Measurements from ENCODE around the gene RBM28. TPM values are rescaled to one million over a fixed set of nuclear protein-coding genes. Genes with fewer than 3 reads are reported as not detected.

The RBM28 gene
- total RNA-seq, 4 donors from 2014 or later = 15.4 to 42.7 (median 19.1) TPM

DNA sequence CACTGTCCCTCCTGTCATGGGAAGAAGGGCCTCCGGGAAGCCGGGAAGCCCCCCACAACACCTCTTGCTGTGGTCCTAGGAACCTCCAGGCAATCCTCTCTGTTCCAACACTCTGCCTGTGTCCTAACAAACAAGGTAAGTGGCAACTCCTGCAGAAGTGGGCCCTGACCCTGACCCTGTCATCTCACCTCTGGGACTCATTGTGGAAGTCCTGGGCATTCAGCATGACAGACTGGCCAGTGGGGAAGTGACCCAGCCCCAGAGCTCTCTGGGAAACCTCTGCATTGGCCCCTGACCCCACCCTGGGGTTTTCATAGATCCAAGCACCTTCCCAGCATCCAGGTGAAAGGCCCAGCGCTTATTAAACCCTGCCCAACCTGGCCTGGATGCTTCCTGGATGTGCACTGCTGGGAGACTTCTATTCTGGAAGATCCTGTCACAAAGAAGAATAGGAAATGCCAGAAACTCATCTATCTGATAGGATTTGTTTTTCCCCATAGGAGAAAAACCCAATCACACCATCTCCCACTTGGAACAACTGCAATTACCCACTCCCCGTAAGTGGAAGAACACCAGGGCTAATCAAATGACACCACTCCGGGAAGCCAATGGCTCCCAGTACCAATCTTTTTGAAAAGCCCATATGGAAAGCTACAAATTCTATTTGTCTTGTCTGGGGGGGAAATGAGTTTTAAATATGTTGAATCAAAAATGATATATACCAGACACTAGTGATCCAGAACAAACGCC lies 78.4 kb downstream of the RBM28 start:
- no peak for TF ChIP-seq POLR2A (IDR thresholded peaks at IDR 0.05)
- TF ChIP-seq, protein P1, sequence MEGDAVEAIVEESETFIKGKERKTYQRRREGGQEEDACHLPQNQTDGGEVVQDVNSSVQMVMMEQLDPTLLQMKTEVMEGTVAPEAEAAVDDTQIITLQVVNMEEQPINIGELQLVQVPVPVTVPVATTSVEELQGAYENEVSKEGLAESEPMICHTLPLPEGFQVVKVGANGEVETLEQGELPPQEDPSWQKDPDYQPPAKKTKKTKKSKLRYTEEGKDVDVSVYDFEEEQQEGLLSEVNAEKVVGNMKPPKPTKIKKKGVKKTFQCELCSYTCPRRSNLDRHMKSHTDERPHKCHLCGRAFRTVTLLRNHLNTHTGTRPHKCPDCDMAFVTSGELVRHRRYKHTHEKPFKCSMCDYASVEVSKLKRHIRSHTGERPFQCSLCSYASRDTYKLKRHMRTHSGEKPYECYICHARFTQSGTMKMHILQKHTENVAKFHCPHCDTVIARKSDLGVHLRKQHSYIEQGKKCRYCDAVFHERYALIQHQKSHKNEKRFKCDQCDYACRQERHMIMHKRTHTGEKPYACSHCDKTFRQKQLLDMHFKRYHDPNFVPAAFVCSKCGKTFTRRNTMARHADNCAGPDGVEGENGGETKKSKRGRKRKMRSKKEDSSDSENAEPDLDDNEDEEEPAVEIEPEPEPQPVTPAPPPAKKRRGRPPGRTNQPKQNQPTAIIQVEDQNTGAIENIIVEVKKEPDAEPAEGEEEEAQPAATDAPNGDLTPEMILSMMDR (IDR thresholded peaks at IDR 0.05) = no peak
- DNase-seq (ENCODE audit: low spot score in 2 of 2) = peak in 1 of 2 donors; percentile 60
- no peak overlapping the region for H3K4me3 ChIP-seq (ENCODE audit: low read depth, poor library complexity, severe bottlenecking)
- WGBS, 2 donors = 87 to 94% methylated on average over 6 of the region's 6 CpGs
- intact Hi-C loops (cut with DNase I; ENCODE audit: low total_unique reads) = no loop called here

DNA sequence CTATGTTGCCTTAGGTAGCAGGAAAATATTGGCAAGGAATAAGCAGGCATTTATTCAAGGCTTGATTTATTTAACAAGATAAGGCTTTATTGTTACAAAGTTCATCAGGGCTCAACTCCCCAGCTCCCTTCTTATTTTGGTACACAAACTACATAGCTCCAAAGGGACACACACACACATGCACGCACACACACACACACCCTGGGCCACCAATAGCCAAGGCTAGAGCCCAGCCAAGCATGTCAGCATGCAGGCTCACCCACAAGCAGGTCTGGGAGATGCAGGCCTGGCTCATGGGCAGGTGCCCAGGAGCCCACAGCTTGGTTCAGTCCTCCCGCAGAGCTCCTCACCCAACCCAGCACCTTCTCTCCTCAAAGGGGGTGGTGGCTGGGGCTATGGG lies 79.2 kb downstream of the RBM28 start:
- 58 to 68% methylated on average over 2 of the region's 2 CpGs for WGBS, 2 donors
- intact Hi-C loops (cut with DNase I; ENCODE audit: low total_unique reads) = no loop called here
- H3K4me3 ChIP-seq (ENCODE audit: low read depth, poor library complexity, severe bottlenecking) = no peak overlapping the region
- TF ChIP-seq POLR2A (IDR thresholded peaks at IDR 0.05) = no peak
- DNase-seq (ENCODE audit: low spot score in 2 of 2) = peak in 1 of 2 donors; percentile 40

DNA sequence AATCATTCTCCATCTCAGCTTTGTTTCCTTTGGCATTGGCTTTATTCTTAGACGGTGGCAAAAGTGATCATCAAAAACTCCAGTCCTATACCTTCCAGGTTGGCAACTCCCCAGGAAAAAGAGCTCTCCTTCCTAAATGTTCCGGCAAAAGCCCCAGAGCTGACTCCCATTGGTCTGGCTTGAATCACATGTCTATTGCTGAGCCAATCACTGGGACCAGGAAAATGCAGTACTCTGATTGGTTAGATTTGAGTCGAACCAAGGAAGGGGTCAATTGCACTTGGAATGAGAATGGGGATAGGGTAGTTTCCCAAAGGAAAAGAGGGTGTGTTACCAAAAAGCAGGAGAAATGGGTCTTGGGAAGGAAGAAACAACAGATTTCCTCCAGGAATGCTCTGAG lies 80.3 kb downstream of the RBM28 start:
- no peak overlapping the region for H3K4me3 ChIP-seq (ENCODE audit: low read depth, poor library complexity, severe bottlenecking)
- 69 to 77% methylated on average over 3 of the region's 3 CpGs for WGBS, 2 donors
- no peak for TF ChIP-seq POLR2A (IDR thresholded peaks at IDR 0.05)
- TF ChIP-seq, protein P1 (IDR thresholded peaks at IDR 0.05) = no peak
- no peak for DNase-seq (ENCODE audit: low spot score in 2 of 2)
- intact Hi-C loops (cut with DNase I; ENCODE audit: low total_unique reads) = no loop called here

DNA sequence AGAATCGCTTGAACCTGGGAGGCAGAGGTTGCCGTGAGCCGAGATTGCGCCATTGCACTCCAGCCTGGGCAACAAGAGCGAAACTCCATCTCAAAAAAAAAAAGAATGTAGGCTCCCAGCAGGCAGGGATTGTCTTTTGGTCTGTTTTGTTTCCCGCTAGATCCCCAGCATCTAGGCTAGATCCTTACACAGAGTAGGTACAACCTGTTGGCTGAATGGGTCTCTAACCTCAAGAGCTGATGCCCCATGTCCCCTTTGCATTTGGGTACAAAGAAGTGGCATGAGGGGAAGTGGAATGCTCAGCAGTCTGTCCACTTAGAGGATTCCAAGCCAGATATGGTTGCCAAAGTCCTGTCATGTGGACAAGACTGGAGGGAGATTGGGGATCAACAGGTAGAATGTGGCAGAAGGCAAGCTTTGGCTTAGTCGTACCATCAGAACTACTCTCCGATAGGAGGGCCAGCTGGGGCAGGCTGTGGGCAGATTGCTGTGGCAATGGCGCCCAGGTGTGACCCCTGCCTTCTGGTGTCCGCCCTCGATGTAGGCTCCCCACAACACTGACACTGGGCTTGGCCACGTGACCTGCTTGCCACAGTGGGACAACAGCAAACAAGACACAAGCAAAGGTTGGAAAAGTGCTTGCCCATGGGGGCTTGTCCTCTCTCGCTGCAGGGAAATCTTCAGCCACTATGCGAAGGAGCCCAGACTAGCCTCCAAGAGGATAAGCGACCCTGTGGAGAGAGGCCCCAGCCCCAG lies 81.3 kb downstream of the RBM28 start:
- intact Hi-C loops (cut with DNase I; ENCODE audit: low total_unique reads) = no loop called here
- H3K4me3 ChIP-seq (ENCODE audit: low read depth, poor library complexity, severe bottlenecking) = no peak overlapping the region
- 93 to 94% methylated on average over 15 of the region's 15 CpGs for WGBS, 2 donors
- DNase-seq (ENCODE audit: low spot score in 2 of 2) = peak in 1 of 2 donors; percentile 8
- TF ChIP-seq, protein P1 (IDR thresholded peaks at IDR 0.05) = no peak
- no peak for TF ChIP-seq POLR2A (IDR thresholded peaks at IDR 0.05)

DNA sequence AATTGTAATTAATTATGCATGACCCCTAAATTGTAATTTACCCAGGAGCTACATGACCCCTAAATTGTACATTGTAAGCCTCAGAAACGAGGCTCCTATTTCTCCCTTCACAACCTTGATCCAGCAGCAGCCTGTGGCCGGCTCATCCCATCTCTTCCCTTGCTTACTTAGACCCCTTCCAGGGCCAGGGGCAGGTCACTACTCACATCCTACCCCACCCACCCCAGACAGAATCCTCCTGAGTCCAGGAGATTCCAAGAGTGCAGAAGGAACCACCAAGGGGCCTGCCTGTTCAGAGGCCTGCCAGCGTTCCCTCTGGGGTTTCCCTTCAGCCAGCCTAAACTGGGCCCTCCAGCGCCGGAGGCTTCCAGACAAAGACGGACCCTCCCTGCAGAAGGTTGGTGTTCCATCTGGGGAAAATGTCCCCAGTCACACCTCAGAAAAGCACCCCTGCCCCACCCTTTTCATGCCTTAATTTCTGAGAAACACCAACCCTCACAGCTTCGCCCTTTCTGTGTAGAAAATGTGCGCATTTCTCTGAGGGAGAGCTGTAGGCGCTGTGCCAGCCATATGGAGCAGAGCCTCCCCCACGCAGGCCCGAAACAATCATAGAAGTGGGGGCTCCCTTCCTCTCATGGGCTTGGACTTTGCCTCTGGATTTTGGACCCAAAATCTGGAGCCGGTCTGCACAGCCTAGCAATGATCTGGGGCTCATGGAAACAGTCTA lies 83.5 kb downstream of the RBM28 start:
- intact Hi-C loops (cut with DNase I; ENCODE audit: low total_unique reads) = no loop called here

More for the DNA sequence above, 83.5 kb downstream of the RBM28 start:
- 55 to 58% methylated on average over 12 of the region's 12 CpGs for WGBS, 2 donors
- peak in 1 of 2 donors; percentile 74 for DNase-seq (ENCODE audit: low spot score in 2 of 2)
- TF ChIP-seq, protein P1 (IDR thresholded peaks at IDR 0.05) = no peak
- TF ChIP-seq POLR2A (IDR thresholded peaks at IDR 0.05) = no peak
- H3K4me3 ChIP-seq (ENCODE audit: low read depth, poor library complexity, severe bottlenecking) = no peak overlapping the region

Measured in lower leg skin (tissue), 4 donors.